HL-60 (cell line): ENCODE data around the gene ARID2.

ENCODE experiments used
- DNase-seq, 2 experiments: peaks; one replicate each; pipeline ENCODE4 v3.0.0-alpha.2; 2010 to 2020; ENCODE audit warnings: low read depth in 1 of 2, low spot score in 1 of 2
- H3K27ac ChIP-seq: fragments of 250-450 bp; sonication (Bioruptor Pico); replicated peaks from 2 replicates; pipeline ENCODE4 v1.5.1; 2020; ENCODE audit warnings: mild to moderate bottlenecking, moderate library complexity
- H3K27me3 ChIP-seq: fragments of 250-450 bp; sonication (Bioruptor Pico); 2 replicates; pipeline ENCODE4 v1.5.1; 2021; ENCODE audit warnings: mild to moderate bottlenecking, moderate library complexity; ENCODE audit not compliant: insufficient read depth, poor library complexity, severe bottlenecking
- H3K4me3 ChIP-seq: replicated peaks from 2 replicates; pipeline ENCODE4 v1.5.1; 2011; ENCODE audit warnings: mild to moderate bottlenecking, control low read depth, low read length; ENCODE audit not compliant: insufficient read depth
- CTCF ChIP-seq: IDR thresholded peaks from one replicate; pipeline ENCODE4 v1.5.1; 2011; ENCODE audit warnings: low read length, control low read depth, inconsistent platforms; ENCODE audit not compliant: insufficient read depth
- GABPA ChIP-seq: IDR thresholded peaks from 2 replicates; pipeline ENCODE4 v1.6.1; 2012; ENCODE audit warnings: low read depth
- POLR2AphosphoS5 ChIP-seq: IDR thresholded peaks from 2 replicates; pipeline ENCODE4 v1.6.1; 2012; ENCODE audit warnings: low read depth
- REST ChIP-seq: IDR thresholded peaks from 2 replicates; pipeline ENCODE4 v1.6.1; 2012; ENCODE audit warnings: low read depth; ENCODE audit not compliant: insufficient replicate concordance
- SPI1 ChIP-seq: IDR thresholded peaks from 2 replicates; pipeline ENCODE4 v1.6.1; 2012; ENCODE audit warnings: low read depth, mild to moderate bottlenecking, borderline replicate concordance

The ARID2 gene

GRCh38 chr12:45893240-45893639, 163.7 kb downstream of the ARID2 start:
- TF ChIP-seq SPI1, result no peak
- TF ChIP-seq GABPA, result no peak
- TF ChIP-seq CTCF, result no peak
- Histone ChIP-seq H3K27ac (no peak overlapping the region), H3K27me3 (no peaks in the 10 kb centered on the region), H3K4me3 (no peak overlapping the region)
- DNase-seq, result no peak

GRCh38 chr12:45895961-45896360, 166.5 kb downstream of the ARID2 start:
- no peak for DNase-seq
- no peak overlapping the region for H3K27ac ChIP-seq
- no peaks in the 10 kb centered on the region for H3K27me3 ChIP-seq
- TF ChIP-seq POLR2AphosphoS5, result no peak
- TF ChIP-seq GABPA, result no peak
- no peak for TF ChIP-seq CTCF
- no peak for TF ChIP-seq REST
- TF ChIP-seq SPI1, result no peak
- H3K4me3 ChIP-seq, result no peak overlapping the region

- Histone ChIP-seq H3K4me3 (no peak overlapping the region), H3K27ac (no peak overlapping the region), H3K27me3 (no peaks in the 10 kb centered on the region)
- TF ChIP-seq CTCF (no peak), GABPA (no peak), REST (no peak), SPI1 (no peak), POLR2AphosphoS5 (no peak)
- DNase-seq, result no peak
Measured at GRCh38 chr12:45898094-45898493, 168.6 kb downstream of the ARID2 start.

GRCh38 chr12:45907955-45908354, 178.4 kb downstream of the ARID2 start:
- no peak overlapping the region for H3K4me3 ChIP-seq
- peak; percentile 83 for TF ChIP-seq SPI1
- TF ChIP-seq CTCF, result no peak
- peak overlapping the region; percentile 41 for H3K27ac ChIP-seq
- DNase-seq, result peak; percentile 31 to 74
- no peaks in the 10 kb centered on the region for H3K27me3 ChIP-seq
